Measurements from ENCODE around the gene AUTS2.

The AUTS2 gene

GRCh38 chr7:70657989-70658632, 1059.8 kb downstream of the AUTS2 start:
- DNase-seq = no peak

- DNase-seq = no peak
These were observed 1061.0 kb downstream of the AUTS2 start for GRCh38 chr7:70659263-70659662.

GRCh38 chr7:70660154-70660818, 1062.0 kb downstream of the AUTS2 start:
- no peak for DNase-seq

- no peak for DNase-seq
These were observed 1062.5 kb downstream of the AUTS2 start for GRCh38 chr7:70660819-70661191.

- DNase-seq = no peak
These were observed 1065.4 kb downstream of the AUTS2 start for GRCh38 chr7:70663680-70664079.

- no peak for DNase-seq
These were observed 1067.7 kb downstream of the AUTS2 start for GRCh38 chr7:70665997-70666396.

GRCh38 chr7:70667406-70667805, 1069.1 kb downstream of the AUTS2 start:
- DNase-seq = no peak

- no peak for DNase-seq
These were observed 1070.5 kb downstream of the AUTS2 start for GRCh38 chr7:70668606-70669358.

- no peak for DNase-seq
These were observed 1071.6 kb downstream of the AUTS2 start for GRCh38 chr7:70669854-70670253.

- DNase-seq = no peak
These were observed 1072.0 kb downstream of the AUTS2 start for GRCh38 chr7:70670288-70670687.

- DNase-seq = no peak
These were observed 1075.7 kb downstream of the AUTS2 start for GRCh38 chr7:70673778-70674570.

- no peak for DNase-seq
These were observed 1076.3 kb downstream of the AUTS2 start for GRCh38 chr7:70674571-70675010.

GRCh38 chr7:70676243-70676642, 1078.0 kb downstream of the AUTS2 start:
- peak; percentile 4 for DNase-seq

GRCh38 chr7:70678621-70679251, 1080.5 kb downstream of the AUTS2 start:
- peak; percentile 84 for DNase-seq

GRCh38 chr7:70679661-70680060, 1081.4 kb downstream of the AUTS2 start:
- peak; percentile 60 for DNase-seq

- no peak for DNase-seq
These were observed 1082.0 kb downstream of the AUTS2 start for GRCh38 chr7:70680306-70680705.

- no peak for DNase-seq
These were observed 1082.6 kb downstream of the AUTS2 start for GRCh38 chr7:70680743-70681468.

GRCh38 chr7:70681469-70682350, 1083.4 kb downstream of the AUTS2 start:
- DNase-seq = peak; percentile 23

GRCh38 chr7:70684173-70684572, 1085.9 kb downstream of the AUTS2 start:
- DNase-seq = no peak

- no peak for DNase-seq
These were observed 1095.0 kb downstream of the AUTS2 start for GRCh38 chr7:70693321-70693685.

Data from fibroblast of skin of right biceps (primary cell).